GM21576 (cell line): ENCODE measurements around the gene VEGFB.

Experiments
- ATAC-seq: cut with Tn5 transposase; IDR thresholded peaks from one replicate; pipeline ENCODE4 v1.9.1; 2021; ENCODE audit warnings: mild to moderate bottlenecking, moderate library complexity; ENCODE audit not compliant: unreplicated experiment

Gene VEGFB

DNA sequence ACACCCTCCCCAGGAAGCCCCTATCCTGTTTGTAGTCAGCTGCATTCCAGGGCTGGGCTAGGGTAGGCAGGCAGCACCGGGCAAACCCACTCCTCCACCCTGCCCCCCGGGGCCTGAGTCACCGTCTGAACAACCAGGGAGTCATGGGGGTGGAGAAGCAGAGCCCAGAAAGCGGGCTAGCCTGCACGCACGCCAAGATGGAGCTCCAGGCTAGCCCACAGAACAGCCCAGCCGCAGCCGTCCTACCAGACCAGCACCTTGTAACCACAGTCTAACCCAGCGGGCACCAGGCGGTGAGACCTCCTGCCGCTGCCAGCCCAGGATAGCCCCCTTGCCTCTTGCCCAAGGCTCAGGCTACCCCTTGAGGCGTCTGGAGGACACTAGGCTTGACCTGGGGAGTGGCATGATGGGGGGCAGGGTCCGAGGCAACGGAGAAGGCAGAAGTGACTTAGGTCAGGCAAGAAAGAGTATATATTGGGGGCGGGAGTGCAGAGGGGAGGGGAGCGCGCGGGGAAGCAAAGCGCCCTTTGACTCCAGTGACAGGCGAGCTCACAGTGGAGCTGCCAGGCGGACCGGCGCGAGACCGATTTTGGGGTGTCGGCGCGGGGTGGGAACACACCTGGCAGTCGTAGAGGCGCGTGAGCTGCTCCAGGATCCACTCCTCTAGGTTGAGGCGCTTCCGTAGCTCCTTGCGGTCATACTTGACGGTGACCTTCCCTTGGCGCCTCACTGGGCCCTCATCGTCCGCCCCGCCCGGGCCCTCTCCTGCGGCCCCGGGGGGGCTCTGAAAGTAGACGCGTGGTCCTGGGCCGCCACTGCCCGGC, 11.6 kb downstream of the VEGFB start:
- ATAC-seq, result no peak

DNA sequence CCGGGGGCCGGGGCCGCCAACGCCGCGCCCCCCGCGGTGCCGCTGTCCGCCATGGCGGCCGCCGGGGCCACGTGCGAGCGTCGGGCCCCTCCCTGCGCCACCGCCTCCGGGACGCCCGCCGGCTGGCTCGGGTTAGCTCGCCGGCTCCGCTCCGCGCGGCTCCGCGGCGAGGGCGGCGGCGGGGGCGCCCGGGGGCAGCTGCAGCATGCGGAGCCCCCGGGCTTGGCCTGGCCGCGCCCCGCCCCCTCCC, 12.2 kb downstream of the VEGFB start:
- peak; percentile 9 for ATAC-seq

DNA sequence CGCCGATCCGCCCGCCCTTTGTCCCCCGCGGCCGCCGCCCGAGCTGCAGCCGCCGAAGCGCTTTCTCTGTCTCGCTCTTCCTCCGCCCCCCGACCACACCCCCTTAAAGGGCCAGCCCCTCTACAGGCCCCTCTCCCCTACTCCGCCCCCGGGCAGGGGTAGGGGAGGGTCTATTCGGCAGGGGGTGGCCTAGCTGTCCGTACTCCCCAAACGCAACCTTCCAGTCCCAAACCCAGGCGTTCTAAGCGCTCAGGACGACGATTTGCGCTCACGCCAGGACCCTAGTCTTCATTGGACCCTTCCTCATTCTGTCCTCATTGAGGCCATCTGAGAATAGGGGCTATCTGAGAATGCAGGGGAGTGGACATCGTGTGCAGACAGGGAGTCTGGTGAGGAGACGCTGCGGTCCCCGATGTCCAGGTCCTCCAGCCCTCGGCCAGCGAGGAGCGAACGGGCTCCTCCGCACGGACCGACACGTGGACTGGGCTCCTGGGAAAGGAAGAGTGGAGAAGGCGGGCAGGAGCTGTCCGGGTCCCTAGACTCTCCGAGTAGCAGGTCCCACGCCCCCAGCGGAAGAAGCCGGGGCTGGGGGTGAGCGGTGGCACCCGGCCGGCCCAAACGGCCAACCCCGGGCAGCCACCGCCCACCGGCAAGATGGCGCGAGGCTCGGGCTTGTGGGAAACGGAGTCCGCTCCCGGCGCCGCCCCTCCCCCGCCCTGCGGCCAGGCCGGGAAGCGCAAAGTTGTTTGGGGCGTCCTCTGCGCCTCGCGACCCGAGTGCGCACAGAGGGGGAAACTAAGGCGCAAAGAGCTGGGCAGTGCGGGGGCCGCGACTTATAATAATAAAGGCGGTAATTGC, 12.7 kb downstream of the VEGFB start, which contains the start of gene PPP1R14B:
Gene PPP1R14B (minus strand): TSS at position 73 of the 858 bp plus-strand sequence. CDS start 270 bp downstream, outside the sequence.
- peak; percentile 35 for ATAC-seq

DNA sequence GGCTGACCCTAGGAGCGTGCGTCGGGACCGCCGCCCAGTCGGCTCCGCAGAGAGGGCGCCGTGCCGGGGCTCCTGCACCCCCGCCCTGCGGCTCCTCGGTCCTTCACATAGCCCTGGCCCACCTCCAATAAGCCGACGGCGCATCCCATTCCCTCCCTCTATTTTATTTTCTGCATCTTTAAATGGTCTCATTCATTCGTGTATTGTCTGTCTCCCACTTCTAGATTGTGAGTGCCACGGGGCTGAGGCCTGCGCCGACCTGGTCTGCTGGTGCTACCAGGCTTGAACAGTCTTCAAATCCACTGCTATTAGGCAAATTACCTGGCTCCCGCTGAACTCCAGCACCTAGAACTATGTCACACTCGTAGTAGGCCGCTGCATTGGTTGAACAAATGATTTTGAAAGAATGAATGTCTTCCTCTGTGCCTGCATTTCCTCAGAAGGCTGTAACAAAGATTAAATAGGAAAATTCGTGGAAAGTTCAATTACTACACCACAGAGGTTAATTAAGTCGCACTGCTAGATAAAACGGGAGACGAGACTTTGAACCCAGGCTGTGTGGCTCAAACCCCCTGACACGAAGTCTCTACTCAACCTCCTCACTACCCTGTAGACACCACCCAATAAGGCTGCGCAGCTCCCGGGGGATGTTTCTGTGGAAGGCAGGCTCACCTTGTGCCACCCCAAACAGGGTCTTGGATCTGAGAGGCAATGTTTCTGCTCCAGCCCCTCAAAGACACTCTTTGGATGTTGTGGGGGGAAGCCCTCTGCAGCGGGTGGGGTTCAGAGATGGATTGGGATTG, 13.5 kb downstream of the VEGFB start:
- no peak for ATAC-seq

DNA sequence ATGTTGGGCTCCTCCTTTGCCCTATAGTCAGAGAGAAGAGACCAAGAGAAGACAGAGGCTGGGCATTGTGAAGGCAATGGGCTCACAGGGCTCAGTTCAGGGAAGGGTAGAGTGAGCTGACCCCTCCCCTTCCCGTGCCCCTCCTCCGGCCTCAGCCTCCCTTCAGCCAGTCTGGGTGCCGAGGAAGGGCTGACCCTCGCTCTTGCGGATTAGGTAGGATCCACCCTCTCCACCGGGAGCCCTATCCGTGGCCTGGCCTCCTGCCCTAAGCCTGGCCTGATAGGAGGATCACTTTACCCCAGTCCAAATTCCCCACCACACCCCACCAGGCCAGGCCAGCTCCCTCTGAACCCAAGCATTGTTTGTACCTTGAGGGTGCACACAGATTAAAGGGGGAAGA, 14.2 kb downstream of the VEGFB start:
- no peak for ATAC-seq

DNA sequence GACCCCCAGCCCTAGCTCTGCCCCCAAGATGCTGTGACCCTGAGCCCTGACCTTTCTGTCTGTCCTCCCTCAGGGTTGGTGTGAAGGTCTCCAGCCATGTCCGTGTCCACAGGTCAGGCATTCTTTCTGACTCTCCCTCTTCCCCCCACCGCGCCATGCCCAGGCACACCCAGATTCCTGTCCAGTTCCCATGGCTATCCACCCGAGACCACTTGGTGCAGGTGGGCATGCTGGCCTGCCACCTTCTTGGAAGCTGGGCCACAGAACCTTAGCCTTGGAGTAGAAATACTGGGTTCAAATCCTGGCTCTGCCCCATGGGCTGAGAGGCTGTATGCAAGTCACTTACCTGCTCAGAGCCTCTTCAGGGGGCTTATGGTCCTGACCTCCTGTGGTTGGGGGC, 14.7 kb downstream of the VEGFB start:
- ATAC-seq, result no peak

DNA sequence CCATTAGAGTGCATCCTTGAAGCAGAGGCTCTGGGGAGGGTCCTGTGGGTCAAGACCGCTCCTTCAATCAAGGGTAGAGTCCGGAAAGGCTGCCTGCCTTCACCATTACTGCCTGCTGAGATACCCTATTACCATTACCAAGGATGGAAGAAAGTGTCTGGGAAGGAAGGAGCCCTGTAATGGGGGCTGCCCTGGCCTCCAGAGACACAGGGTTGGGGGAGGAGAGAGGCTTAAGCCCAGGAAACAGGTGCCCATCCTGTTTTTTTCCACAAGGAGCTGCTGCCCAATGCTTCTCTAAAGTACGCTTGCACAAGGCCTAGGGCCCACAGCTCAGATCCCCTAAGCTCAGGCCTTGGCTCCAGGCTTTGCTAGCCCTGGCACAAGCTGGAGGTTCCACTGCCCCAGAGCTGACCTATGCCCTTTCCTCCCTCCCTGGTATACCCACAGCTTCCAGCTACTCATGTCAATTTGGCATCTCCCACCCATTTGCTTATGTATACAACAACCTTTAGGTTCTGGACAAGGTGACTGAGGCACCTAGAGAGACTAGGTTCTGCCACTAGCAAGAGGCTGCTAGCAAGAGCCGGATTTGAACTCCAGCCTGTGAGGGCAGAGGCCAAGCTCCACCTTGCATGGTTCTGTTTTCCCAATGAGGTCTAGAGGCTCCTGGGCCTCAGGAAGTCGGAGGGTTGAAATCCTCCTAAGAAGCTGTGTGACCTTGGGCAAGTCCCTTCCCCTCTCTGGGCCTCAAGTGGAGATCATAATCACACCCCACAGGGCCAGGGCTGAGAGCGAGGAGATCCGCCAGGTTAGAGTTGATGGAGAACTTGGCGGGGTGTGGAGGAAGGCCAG, 15.4 kb downstream of the VEGFB start:
- ATAC-seq, result no peak

DNA sequence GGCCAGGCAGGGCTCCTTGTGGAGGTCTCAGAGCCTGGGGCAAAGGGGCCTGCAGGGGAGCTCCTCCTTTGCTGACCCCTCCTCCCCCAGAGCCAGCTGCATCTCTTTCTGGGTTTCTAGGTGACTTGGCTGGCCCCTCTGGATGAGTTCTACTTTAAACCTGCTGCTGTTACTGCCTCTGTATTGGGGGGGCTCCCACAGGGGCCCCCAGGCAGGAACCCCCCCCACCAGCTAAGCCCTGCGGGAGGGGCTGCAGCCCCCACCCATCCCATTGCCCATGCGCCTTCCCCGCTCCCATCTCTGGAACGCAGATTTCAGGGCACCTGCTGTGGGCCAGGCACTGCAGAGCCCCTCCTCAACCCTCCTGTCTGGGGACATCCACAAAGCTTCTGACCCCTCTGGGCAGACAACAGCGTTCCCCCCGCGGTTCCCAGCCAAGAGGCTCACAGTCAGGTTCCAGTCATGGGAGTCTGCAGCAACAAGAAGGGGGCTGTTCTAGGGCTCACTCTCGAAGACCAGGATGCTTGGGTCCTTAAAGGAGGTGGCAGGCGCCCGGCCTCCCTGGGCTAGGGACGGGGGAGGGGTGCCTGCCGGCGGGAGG, 16.1 kb downstream of the VEGFB start:
- ATAC-seq, result no peak

DNA sequence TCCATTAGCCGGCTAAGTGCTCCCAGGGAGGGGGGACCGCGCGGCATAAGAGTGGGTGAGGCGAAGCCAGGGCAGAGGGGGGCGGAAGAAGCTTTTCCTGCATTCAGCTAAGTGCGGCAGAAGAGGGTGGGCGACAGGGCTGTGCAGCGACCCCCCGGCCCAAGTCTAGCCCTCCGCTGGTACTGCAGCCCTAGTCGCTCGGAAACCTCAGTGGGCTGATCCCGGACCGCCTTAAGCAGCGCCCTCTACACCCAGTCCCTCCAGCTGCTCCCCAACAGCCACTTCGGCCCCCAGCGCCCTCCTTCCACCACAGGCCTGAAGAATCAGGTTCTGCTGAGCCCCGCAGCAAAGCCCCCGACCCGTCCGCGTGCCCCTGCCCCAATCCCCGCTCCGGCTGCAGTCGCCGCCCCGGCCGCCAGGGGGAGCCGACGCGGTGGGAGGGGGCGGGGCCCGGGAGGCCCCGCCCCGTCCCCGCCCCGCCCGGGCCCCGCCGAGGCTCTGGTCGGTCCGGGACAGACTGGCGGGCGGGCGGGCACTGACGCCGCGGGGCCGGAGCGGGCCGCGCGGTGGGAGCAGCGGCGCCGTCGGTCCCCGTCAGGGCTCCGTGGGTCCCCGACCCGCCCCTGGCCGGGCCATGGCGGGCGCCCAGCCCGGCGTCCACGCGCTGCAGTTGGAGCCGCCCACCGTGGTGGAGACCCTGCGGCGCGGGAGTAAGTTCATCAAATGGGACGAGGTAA, 16.8 kb downstream of the VEGFB start, which contains the start of gene PLCB3:
Gene PLCB3 (plus strand): TSS at position 515 of the 737 bp plus-strand sequence. CDS start 120 bp downstream, at position 635.
- ATAC-seq, result peak; percentile 41

DNA sequence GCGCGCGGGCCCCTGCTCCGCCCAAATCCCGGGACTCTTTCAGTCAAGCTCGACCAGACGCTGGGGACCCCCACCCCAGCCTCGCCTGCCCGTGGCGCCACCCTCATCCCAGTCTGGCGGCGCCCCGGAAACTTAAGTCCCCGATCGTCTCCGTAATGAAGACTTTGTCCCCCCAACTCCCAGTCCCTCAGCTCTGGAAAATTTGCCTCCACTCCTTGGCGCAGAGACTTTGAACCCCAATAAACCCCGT, 17.3 kb downstream of the VEGFB start:
- ATAC-seq, result no peak

DNA sequence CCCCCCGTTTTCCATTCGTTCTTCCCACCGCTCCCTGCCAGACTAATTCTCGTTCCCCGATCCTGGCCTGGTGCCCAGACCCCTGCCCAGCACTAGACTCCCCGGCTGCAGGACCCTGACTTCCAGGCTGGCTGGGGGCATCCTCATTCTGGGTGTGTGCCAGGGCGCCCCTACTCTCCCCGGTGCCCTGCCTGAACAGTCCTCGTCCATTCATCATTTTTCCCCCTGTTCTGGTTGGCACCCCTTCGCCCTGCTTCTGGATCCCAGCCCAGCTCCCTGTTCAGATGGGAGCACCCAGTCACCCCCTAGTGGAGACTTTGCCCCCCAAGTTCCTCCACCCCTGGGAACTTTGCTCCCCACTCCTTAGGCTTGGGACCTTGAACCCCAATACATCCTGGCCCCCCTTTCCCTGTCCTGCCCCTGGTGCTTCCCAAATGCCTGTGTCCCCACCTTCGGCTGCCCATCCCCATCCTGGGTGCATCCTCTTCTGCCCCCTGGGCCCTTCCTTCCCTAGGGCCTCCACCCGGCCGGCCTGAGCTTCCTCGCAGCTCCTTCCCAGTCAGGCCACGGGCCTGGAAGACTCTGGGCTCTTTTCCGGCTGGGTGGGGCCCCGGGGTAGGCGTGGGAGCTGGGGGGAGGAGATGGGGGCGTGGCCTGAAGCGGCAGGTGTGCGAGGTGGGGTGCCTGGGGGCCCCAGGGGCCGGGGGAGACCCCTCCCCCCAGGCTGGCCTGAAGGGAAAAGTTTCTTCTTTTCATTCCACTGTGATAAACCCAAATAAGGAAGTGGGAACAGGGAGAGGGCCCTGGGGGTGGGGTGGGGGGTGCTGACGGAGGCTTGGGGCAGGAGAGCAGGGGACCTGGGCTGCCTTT, 17.9 kb downstream of the VEGFB start:
- no peak for ATAC-seq

DNA sequence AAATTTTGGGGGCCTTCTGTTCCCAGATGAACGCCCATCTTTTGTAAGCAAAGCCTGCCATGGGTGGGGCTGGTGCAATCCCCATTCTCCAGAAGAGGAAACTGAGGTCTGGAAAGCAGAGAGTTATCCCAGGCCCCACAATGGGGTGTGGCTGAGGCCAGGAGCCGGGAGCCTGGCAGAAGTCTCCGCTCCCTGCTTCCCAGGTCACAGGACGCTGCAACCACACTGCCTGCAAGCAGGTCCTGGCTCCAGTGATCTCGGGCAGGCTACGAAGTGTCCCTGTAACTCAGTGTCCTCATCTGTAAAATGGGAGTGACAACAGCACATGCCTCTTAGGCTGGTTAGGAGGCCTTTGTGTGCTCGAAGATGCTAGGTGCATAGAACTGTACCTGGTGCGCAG, 18.7 kb downstream of the VEGFB start:
- ATAC-seq, result no peak

DNA sequence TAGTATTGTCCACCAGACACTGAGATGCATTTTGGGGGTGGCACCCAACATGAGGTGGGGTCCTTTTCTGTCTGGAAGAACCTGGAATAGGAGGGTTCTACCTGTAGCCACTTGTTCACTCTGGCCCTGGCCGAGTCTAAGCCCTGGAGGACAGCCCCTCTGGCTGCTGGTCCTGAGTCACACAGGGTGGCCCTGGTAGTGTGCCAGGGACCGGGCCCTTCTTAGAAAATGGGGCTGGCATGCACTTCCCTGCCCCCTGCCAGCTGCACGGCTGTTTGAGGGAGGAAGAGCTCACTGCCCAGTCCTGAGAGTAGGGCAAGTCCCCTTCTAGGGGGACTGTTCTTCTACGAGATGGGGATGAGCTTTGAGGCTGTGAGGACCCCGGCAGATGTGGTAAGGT, 19.1 kb downstream of the VEGFB start:
- ATAC-seq, result no peak

DNA sequence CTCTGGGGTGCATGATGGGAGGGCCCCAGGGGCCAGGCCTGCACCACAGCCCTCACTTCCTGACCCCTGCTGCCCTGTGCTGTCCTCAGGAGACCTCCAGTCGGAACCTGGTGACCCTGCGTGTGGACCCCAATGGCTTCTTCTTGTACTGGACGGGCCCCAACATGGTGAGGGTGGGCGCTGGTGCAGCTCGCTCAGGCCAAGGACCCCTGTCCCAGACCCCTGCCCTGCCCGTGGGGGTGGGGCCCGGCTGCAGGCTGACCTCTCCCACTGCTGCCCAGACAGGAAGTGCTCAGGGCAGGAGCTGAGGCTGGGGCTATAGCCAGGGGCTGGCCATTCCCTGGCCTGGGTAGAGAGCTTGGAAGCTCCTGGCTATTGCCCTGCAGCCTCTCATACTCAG, 19.9 kb downstream of the VEGFB start:
- ATAC-seq, result no peak

DNA sequence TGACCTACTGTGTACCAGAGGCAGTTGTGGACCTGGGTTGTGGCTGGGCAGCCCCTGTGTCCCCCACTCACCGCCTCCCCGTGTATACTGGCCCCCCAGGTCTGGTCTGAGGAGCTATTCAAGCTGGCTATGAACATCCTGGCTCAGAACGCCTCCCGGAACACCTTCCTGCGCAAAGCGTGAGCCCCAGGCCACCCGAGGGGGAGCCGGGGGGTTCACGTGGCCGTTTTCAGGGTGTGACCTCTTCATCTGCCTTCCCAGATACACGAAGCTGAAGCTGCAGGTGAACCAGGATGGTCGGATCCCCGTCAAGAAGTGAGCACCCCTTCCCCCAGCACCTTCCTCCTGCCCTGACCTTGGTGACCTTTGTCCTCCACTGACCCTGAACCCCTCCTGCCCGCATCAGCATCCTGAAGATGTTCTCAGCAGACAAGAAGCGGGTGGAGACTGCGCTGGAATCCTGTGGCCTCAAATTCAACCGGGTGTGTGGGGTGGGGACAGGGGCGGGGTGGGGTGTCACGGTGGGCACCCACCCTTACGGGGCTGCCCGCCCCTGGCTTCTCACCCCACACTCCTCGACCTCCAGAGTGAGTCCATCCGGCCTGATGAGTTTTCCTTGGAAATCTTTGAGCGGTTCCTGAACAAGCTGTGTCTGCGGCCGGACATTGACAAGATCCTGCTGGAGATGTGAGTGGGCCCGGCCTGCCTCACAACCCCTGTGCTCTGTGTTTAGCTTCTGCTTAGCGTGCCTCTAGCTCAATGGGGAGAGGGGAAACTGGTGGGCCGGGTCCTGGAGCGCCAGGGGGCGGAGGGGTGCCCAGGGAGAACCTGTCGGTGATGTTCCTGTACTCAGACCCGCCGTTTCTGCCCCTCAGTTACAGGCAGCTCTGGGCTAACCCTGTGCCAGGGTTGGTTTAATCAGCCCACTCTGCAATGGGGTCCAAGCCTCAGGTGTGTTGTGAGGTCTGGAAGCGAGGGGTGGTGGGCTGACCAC, 21.0 kb downstream of the VEGFB start:
- ATAC-seq, result no peak

DNA sequence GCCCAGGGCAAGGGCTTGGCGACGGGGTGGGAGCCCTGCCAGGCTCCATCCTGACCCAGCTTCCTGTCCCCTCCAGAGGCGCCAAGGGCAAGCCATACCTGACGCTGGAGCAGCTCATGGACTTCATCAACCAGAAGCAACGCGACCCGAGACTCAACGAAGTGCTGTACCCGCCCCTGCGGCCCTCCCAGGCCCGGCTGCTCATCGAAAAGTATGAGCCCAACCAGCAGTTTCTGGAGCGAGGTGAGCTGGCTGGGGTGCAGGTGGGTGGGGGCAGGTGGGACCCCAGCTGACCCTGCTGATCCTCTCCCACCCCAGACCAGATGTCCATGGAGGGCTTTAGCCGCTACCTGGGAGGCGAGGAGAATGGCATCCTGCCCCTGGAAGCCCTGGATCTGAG, 21.9 kb downstream of the VEGFB start:
- ATAC-seq, result no peak

DNA sequence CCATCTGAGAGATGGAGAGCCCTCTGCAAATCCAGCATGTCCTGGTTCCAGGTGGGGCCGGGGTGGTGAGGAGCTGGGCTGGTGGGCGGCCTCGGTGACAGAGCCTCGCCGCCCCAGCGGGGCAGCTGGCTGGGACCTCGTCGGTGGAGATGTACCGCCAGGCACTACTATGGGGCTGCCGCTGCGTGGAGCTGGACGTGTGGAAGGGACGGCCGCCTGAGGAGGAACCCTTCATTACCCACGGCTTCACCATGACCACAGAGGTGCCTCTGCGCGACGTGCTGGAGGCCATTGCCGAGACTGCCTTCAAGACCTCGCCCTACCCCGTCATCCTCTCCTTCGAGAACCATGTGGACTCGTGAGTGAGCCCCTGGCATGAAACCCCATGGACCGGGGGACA, 24.0 kb downstream of the VEGFB start:
- ATAC-seq, result no peak
